Glutamatergic neuron (in vitro differentiated cells): ENCODE results near the gene CDH4. TPM values are rescaled to one million over a fixed set of nuclear protein-coding genes. Genes with fewer than 3 reads are reported as not detected.

ENCODE experiments used
- DNase-seq: peaks from one replicate; pipeline ENCODE4 v3.0.0; 2022
- H3K27ac Mint-ChIP-seq: one replicate; pipeline ENCODE4 v1.8.0; 2020; ENCODE audit warnings: mild to moderate bottlenecking, mixed read lengths, inconsistent platforms; ENCODE audit not compliant: unreplicated experiment
- H3K27me3 Mint-ChIP-seq: one replicate; pipeline ENCODE4 v1.8.0; 2020; ENCODE audit warnings: mild to moderate bottlenecking, moderate library complexity, mixed read lengths, inconsistent platforms; ENCODE audit not compliant: unreplicated experiment
- H3K36me3 Mint-ChIP-seq: one replicate; pipeline ENCODE4 v1.8.0; 2020; ENCODE audit warnings: mild to moderate bottlenecking, mixed read lengths, inconsistent platforms; ENCODE audit not compliant: unreplicated experiment
- H3K4me1 Mint-ChIP-seq: one replicate; pipeline ENCODE4 v1.8.0; 2020; ENCODE audit warnings: mild to moderate bottlenecking, low read depth, mixed read lengths, inconsistent platforms; ENCODE audit not compliant: unreplicated experiment
- H3K4me3 Mint-ChIP-seq: one replicate; pipeline ENCODE4 v1.8.0; 2020; ENCODE audit warnings: mild to moderate bottlenecking, mixed read lengths, inconsistent platforms; ENCODE audit not compliant: unreplicated experiment
- H3K9me3 Mint-ChIP-seq: one replicate; pipeline ENCODE4 v1.8.0; 2020; ENCODE audit warnings: mild to moderate bottlenecking, moderate library complexity, mixed read lengths, inconsistent platforms; ENCODE audit not compliant: unreplicated experiment
- total RNA-seq: library from RNA; stranded (reverse); fragmentation: NEBNext Ultra II Directional; extraction: Animal tissue kit (Norgen Biotek cat#: 25700); gene quantifications from one replicate; pipeline ENCODE4 v1.2.1, GENCODE V29; 2021; ENCODE audit not compliant: unreplicated experiment
- TF ChIP-seq, protein P1 (sequence below): fragments of 200-600 bp; sonication (generic); IDR thresholded peaks from one replicate; pipeline ENCODE4 v1.5.0; 2021; ENCODE audit not compliant: partially characterized antibody, unreplicated experiment

Gene CDH4
- total RNA-seq, 1 donor from 2014 or later: 1.2 TPM

DNA sequence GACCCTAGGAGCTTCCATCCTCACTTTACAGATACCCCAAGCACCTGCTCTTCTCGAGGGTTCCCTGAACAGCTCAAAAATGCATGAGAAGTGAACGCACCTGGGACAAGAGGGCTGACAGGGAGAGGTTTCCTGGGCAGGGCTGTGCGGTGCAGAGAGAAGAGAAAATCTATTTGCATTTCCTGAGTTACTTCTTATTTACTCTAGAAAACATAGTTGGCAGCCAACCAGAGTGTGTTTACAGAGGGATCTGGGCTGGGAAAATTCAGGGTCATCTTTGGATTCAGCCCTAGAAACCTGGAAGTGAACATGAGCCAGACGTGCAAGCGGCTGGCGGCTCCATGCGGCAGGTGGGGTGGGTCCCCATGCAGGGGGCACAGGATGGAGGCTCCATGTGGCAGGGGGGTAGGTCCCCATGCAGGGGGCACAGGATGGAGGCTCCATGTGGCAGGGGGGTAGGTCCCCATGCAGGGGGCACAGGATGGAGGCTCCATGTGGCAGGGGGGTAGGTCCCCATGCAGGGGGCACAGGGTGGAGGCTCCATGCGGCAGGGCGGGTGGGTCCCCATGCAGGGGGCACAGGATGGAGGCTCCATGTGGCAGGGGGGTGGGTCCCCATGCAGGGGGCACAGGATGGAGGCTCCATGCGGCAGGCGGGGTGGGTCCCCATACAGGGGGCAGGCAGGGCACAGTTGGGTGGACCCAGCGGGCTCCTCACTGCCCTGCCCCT is 471.6 kb downstream of the CDH4 start:
- TF ChIP-seq, protein P1, sequence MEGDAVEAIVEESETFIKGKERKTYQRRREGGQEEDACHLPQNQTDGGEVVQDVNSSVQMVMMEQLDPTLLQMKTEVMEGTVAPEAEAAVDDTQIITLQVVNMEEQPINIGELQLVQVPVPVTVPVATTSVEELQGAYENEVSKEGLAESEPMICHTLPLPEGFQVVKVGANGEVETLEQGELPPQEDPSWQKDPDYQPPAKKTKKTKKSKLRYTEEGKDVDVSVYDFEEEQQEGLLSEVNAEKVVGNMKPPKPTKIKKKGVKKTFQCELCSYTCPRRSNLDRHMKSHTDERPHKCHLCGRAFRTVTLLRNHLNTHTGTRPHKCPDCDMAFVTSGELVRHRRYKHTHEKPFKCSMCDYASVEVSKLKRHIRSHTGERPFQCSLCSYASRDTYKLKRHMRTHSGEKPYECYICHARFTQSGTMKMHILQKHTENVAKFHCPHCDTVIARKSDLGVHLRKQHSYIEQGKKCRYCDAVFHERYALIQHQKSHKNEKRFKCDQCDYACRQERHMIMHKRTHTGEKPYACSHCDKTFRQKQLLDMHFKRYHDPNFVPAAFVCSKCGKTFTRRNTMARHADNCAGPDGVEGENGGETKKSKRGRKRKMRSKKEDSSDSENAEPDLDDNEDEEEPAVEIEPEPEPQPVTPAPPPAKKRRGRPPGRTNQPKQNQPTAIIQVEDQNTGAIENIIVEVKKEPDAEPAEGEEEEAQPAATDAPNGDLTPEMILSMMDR: no peak
- no peaks in the 10 kb centered on the region for H3K36me3 Mint-ChIP-seq
- no peak for DNase-seq

DNA sequence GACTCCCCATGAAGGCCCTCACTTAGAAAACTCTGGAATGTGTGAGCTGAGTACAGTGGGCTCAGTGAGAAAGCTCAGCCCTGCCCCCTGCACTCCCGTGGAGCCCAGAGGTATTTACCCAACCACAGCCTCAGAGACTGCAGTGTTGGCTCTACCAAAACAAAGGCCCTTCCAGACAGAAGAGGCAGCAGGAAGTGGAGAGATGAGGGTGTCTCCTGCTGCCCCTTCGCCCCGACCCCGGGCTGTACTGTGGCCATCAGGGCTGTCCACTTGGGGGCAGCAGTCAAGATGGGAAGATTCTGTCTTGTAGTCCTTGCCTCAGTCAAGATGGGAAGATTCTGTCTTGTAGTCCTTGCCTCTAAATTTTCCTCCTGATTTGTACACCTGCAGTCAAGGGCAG is 472.3 kb downstream of the CDH4 start:
- no peaks in the 10 kb centered on the region for H3K36me3 Mint-ChIP-seq
- H3K27me3 Mint-ChIP-seq: peaks cover 10% of the 10 kb centered on the region
- DNase-seq: no peak
- TF ChIP-seq, protein P1: peak; percentile 37
- H3K4me1 Mint-ChIP-seq: peaks cover 4% of the 10 kb centered on the region
- peaks cover 6% of the 10 kb centered on the region for H3K9me3 Mint-ChIP-seq
- no peak overlapping the region for H3K27ac Mint-ChIP-seq
- no peak overlapping the region for H3K4me3 Mint-ChIP-seq

More for the DNA sequence above, 471.6 kb downstream of the CDH4 start:
- Mint-ChIP-seq H3K27ac (no peak overlapping the region), H3K4me1 (peaks cover 7% of the 10 kb centered on the region), H3K9me3 (peaks cover 8% of the 10 kb centered on the region), H3K27me3 (peaks cover 10% of the 10 kb centered on the region), H3K4me3 (no peak overlapping the region)

GRCh38 chr20:61725145-61725544 is 473.1 kb downstream of the CDH4 start:
- Mint-ChIP-seq H3K27ac (no peak overlapping the region), H3K4me1 (peaks cover 4% of the 10 kb centered on the region), H3K4me3 (no peak overlapping the region), H3K9me3 (peaks cover 6% of the 10 kb centered on the region), H3K27me3 (peaks cover 10% of the 10 kb centered on the region), H3K36me3 (no peaks in the 10 kb centered on the region)
- DNase-seq: no peak
- TF ChIP-seq, protein P1: no peak

- H3K36me3 Mint-ChIP-seq: no peaks in the 10 kb centered on the region
- peak; percentile 1 for DNase-seq
- no peak overlapping the region for H3K4me3 Mint-ChIP-seq
- TF ChIP-seq, protein P1: no peak
- peaks cover 6% of the 10 kb centered on the region for H3K9me3 Mint-ChIP-seq
- H3K4me1 Mint-ChIP-seq: peaks cover 4% of the 10 kb centered on the region
- H3K27ac Mint-ChIP-seq: no peak overlapping the region
- peaks cover 8% of the 10 kb centered on the region for H3K27me3 Mint-ChIP-seq
Observed at GRCh38 chr20:61725966-61726365, 473.9 kb downstream of the CDH4 start.

DNA sequence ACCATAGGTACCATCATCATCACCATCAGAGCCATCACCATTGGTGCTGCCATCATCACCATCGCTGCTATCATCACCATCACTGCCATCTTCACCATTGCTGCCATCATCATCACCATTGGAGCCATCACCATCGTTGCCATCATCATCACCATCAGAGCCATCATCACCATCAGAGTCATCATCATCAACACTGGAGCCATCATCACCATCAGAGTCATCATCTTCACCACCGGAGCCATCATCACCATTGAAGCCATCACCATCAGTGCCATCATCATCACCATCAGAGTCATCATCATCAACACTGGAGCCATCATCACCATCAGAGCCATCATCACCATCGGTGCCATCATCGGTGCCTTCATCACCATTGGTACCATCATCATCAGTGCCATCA is 474.9 kb downstream of the CDH4 start:
- no peak overlapping the region for H3K4me3 Mint-ChIP-seq

More for the DNA sequence above, 474.9 kb downstream of the CDH4 start:
- DNase-seq: no peak
- TF ChIP-seq, protein P1: no peak
- Mint-ChIP-seq H3K36me3 (no peaks in the 10 kb centered on the region), H3K27ac (no peak overlapping the region), H3K27me3 (peaks cover 7% of the 10 kb centered on the region), H3K4me1 (no peaks in the 10 kb centered on the region), H3K9me3 (peaks cover 2% of the 10 kb centered on the region)
